Neural cell (in vitro differentiated cells): ENCODE data around the gene FRZB.
"Not testable (repeated sequence)": the region's sequence is repeated elsewhere in the genome, so short reads cannot be mapped to it uniquely, and the experiment has no call there.

Experiments used
- CTCF ChIP-seq: fragments of 450-650 bp; IDR thresholded peaks from 2 replicates; pipeline ENCODE4 v1.5.1; 2014; ENCODE audit warnings: antibody characterized with exemption, mild to moderate bottlenecking, moderate library complexity; ENCODE audit not compliant: poor library complexity, severe bottlenecking
- POLR2AphosphoS5 ChIP-seq: IDR thresholded peaks from 2 replicates; pipeline ENCODE4 v1.6.1; 2012
- REST ChIP-seq: IDR thresholded peaks from 2 replicates; pipeline ENCODE4 v1.6.1; 2012; ENCODE audit warnings: borderline replicate concordance

GRCh38 chr2:182893035-182893434 is 26.6 kb upstream of the FRZB start:
- TF ChIP-seq CTCF, POLR2AphosphoS5, REST: not testable (repeated sequence)
